GM23338 (cell line): ENCODE measurements around the gene CHRNB2. TPM values are rescaled to one million over a fixed set of nuclear protein-coding genes. Genes with fewer than 3 reads are reported as not detected.

Experiments used
- ATAC-seq: fragments of 200-7000 bp; cut with Tn5 transposase; 3 replicates; pipeline ENCODE4 v1.9.1; 2020
- DNase-seq: peaks from one replicate; pipeline ENCODE4 v3.0.0-alpha.2; 2015; ENCODE audit warnings: low spot score
- H2AFZ ChIP-seq: fragments of 200-600 bp; sonication (generic); 2 replicates; pipeline ENCODE4 v1.8.0; 2016; ENCODE audit warnings: antibody characterized with exemption, mild to moderate bottlenecking, moderate library complexity
- H3F3A ChIP-seq: fragments of 200-600 bp; sonication (generic); replicated peaks from 2 replicates; pipeline ENCODE4 v1.8.0; 2017; ENCODE audit warnings: antibody characterized with exemption, mixed run types, low read depth
- H3K27ac ChIP-seq: fragments of 200-600 bp; sonication (generic); 2 replicates; pipeline ENCODE4 v1.6.1; 2016; ENCODE audit warnings: low read depth
- H3K27me3 ChIP-seq: fragments of 200-600 bp; sonication (generic); 2 replicates; pipeline ENCODE4 v1.8.0; 2016; ENCODE audit warnings: mild to moderate bottlenecking, mixed run types, moderate library complexity; ENCODE audit not compliant: insufficient read depth
- H3K36me3 ChIP-seq: fragments of 200-600 bp; sonication (generic); 2 replicates; pipeline ENCODE4 v1.8.0; 2016; ENCODE audit warnings: mild to moderate bottlenecking; ENCODE audit not compliant: insufficient read depth
- H3K4me1 ChIP-seq: fragments of 200-600 bp; sonication (generic); 2 replicates; pipeline ENCODE4 v1.8.0; 2016; ENCODE audit warnings: mild to moderate bottlenecking, moderate library complexity; ENCODE audit not compliant: insufficient read depth
- H3K4me2 ChIP-seq: fragments of 200-600 bp; sonication (generic); 2 replicates; pipeline ENCODE4 v1.7.1; 2017; ENCODE audit warnings: mixed run types
- H3K4me3 ChIP-seq: fragments of 200-600 bp; sonication (generic); 2 replicates; pipeline ENCODE4 v1.6.1; 2016; ENCODE audit warnings: mixed run types
- H3K79me2 ChIP-seq: fragments of 200-600 bp; sonication (generic); replicated peaks from 2 replicates; pipeline ENCODE4 v1.8.0; 2017; ENCODE audit warnings: mild to moderate bottlenecking; ENCODE audit not compliant: insufficient read depth
- H3K9me2 ChIP-seq: fragments of 200-600 bp; sonication (generic); 2 replicates; pipeline ENCODE4 v1.8.0; 2017; ENCODE audit not compliant: insufficient read depth
- H4K20me1 ChIP-seq: fragments of 200-600 bp; sonication (generic); replicated peaks from 2 replicates; pipeline ENCODE4 v1.8.0; 2017; ENCODE audit warnings: mild to moderate bottlenecking; ENCODE audit not compliant: insufficient read depth
- H3K27ac Mint-ChIP-seq: 2 replicates; pipeline ENCODE4 v1.8.0; 2020; ENCODE audit warnings: inconsistent platforms, mild to moderate bottlenecking, moderate library complexity, mixed read lengths
- H3K27me3 Mint-ChIP-seq: 3 replicates; pipeline ENCODE4 v1.8.0; 2022; ENCODE audit warnings: low read depth, mild to moderate bottlenecking, moderate library complexity, mixed read lengths, inconsistent platforms; ENCODE audit not compliant: insufficient read depth, poor library complexity
- H3K36me3 Mint-ChIP-seq: 3 replicates; pipeline ENCODE4 v1.8.0; 2021; ENCODE audit warnings: low read depth, mild to moderate bottlenecking, inconsistent platforms, moderate library complexity, mixed read lengths
- H3K4me1 Mint-ChIP-seq: 3 replicates; pipeline ENCODE4 v1.8.0; 2020; ENCODE audit warnings: mild to moderate bottlenecking, inconsistent platforms, mixed read lengths
- H3K4me3 Mint-ChIP-seq: 3 replicates; pipeline ENCODE4 v1.8.0; 2021; ENCODE audit warnings: moderate library complexity, mild to moderate bottlenecking, inconsistent platforms, mixed read lengths
- H3K9me3 Mint-ChIP-seq: 3 replicates; pipeline ENCODE4 v1.8.0; 2020; ENCODE audit warnings: moderate library complexity, mild to moderate bottlenecking, inconsistent platforms, mixed read lengths
- CREB1 ChIP-seq: fragments of 250-450 bp; sonication (Bioruptor Pico); IDR thresholded peaks from 2 replicates; pipeline ENCODE4 v1.5.0; 2020; ENCODE audit warnings: low read depth, mild to moderate bottlenecking, moderate library complexity
- ETS1 ChIP-seq: IDR thresholded peaks from 2 replicates; pipeline ENCODE4 v1.6.1; 2016; ENCODE audit warnings: antibody characterized with exemption
- EZH2 ChIP-seq: fragments of 200-600 bp; sonication (generic); IDR thresholded peaks from one replicate; pipeline ENCODE4 v1.8.0; 2017; ENCODE audit warnings: antibody characterized with exemption, mild to moderate bottlenecking, low read depth; ENCODE audit not compliant: unreplicated experiment
- EZH2phosphoT487 ChIP-seq: fragments of 200-600 bp; sonication (generic); IDR thresholded peaks from one replicate; pipeline ENCODE4 v1.8.1; 2018; ENCODE audit warnings: antibody characterized with exemption; ENCODE audit not compliant: unreplicated experiment
- JUNB ChIP-seq: IDR thresholded peaks from one replicate; pipeline ENCODE4 v1.6.1; 2016; ENCODE audit warnings: antibody characterized with exemption; ENCODE audit not compliant: unreplicated experiment
- NANOG ChIP-seq: IDR thresholded peaks from 2 replicates; pipeline ENCODE4 v1.6.1; 2016; ENCODE audit warnings: antibody characterized with exemption, borderline replicate concordance
- POLR2AphosphoS5 ChIP-seq: IDR thresholded peaks from 2 replicates; pipeline ENCODE4 v1.6.1; 2016; ENCODE audit warnings: antibody characterized with exemption, low read depth
- REST ChIP-seq: IDR thresholded peaks from one replicate; pipeline ENCODE4 v1.6.1; 2018; ENCODE audit warnings: antibody characterized with exemption; ENCODE audit not compliant: unreplicated experiment
- STAT1 ChIP-seq: IDR thresholded peaks from one replicate; pipeline ENCODE4 v1.6.1; 2016; ENCODE audit warnings: antibody characterized with exemption; ENCODE audit not compliant: unreplicated experiment
- ZNF114 ChIP-seq: fragments of 250-450 bp; sonication (Bioruptor Pico); IDR thresholded peaks from 2 replicates; pipeline ENCODE4 v1.5.0; 2020; ENCODE audit warnings: mild to moderate bottlenecking, moderate library complexity
- ZNF331 ChIP-seq: fragments of 250-450 bp; sonication (Bioruptor Pico); IDR thresholded peaks from 2 replicates; pipeline ENCODE4 v1.5.0; 2020; ENCODE audit warnings: low read depth, mild to moderate bottlenecking, moderate library complexity
- polyA plus RNA-seq: library from polyadenylated mRNA; unstranded; fragments of >200 nt; fragmentation: Nextera tagmentation; extraction: Ambion mirVana; gene quantifications from 2 replicates; pipeline ENCODE4 v1.2.1, GENCODE V29; 2016
- total RNA-seq: library from RNA; depleted of rRNA; stranded (reverse); fragments of >200 nt; shearing (Covaris generic); gene quantifications from 2 replicates; pipeline ENCODE4 v1.2.3, GENCODE V29; 2014
- TF ChIP-seq, protein P1 (sequence below), 2 experiments: fragments of 200-600 bp in 1 of 2; sonication (generic) in 1 of 2; conservative IDR thresholded peaks; 2 replicates each; pipeline versions ENCODE4 v1.5.1 to v1.6.1; 2016 to 2017; ENCODE audit warnings: antibody characterized with exemption in 2 of 2, low read depth in 2 of 2, mild to moderate bottlenecking in 2 of 2, moderate library complexity in 1 of 2
- TF ChIP-seq, protein P2 (sequence below): fragments of 250-450 bp; sonication (Bioruptor Pico); IDR thresholded peaks from 2 replicates; pipeline ENCODE4 v1.5.0; 2020; ENCODE audit warnings: mild to moderate bottlenecking, moderate library complexity

Gene CHRNB2
- total and polyA plus RNA-seq, 2 experiments from 2014 or later: 0.73 to 3.6 TPM

GRCh38 chr1:154521695-154522094, 45.9 kb upstream of the CHRNB2 start:
- peaks cover 1% of the 10 kb centered on the region for H3K27me3 Mint-ChIP-seq
- Histone ChIP-seq H3K4me2 (no peak overlapping the region), H3K27ac (no peak overlapping the region), H3K79me2 (no peaks in the 10 kb centered on the region), H4K20me1 (no peaks in the 10 kb centered on the region), H3K9me2 (no peaks in the 10 kb centered on the region), H3K4me1 (no peaks in the 10 kb centered on the region), H3F3A (no peaks in the 10 kb centered on the region), H3K27me3 (no peaks in the 10 kb centered on the region), H3K4me3 (no peak overlapping the region), H2AFZ (no peak overlapping the region), H3K36me3 (no peaks in the 10 kb centered on the region)
- no peaks in the 10 kb centered on the region for H3K9me3 Mint-ChIP-seq
- ATAC-seq: no peak
- H3K4me3 Mint-ChIP-seq: no peak overlapping the region
- H3K4me1 Mint-ChIP-seq: no peaks in the 10 kb centered on the region
- H3K27ac Mint-ChIP-seq: no peak overlapping the region
- TF ChIP-seq, protein P1, sequence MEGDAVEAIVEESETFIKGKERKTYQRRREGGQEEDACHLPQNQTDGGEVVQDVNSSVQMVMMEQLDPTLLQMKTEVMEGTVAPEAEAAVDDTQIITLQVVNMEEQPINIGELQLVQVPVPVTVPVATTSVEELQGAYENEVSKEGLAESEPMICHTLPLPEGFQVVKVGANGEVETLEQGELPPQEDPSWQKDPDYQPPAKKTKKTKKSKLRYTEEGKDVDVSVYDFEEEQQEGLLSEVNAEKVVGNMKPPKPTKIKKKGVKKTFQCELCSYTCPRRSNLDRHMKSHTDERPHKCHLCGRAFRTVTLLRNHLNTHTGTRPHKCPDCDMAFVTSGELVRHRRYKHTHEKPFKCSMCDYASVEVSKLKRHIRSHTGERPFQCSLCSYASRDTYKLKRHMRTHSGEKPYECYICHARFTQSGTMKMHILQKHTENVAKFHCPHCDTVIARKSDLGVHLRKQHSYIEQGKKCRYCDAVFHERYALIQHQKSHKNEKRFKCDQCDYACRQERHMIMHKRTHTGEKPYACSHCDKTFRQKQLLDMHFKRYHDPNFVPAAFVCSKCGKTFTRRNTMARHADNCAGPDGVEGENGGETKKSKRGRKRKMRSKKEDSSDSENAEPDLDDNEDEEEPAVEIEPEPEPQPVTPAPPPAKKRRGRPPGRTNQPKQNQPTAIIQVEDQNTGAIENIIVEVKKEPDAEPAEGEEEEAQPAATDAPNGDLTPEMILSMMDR (conservative IDR thresholded peaks at IDR 0.05; ENCODE audit: low read depth in 2 of 2): no peak
- TF ChIP-seq ZNF331 (CRISPR knock-in tag) (no peak), ETS1 (no peak), ZNF114 (CRISPR knock-in tag) (no peak), EZH2 (no peak), NANOG (no peak), EZH2phosphoT487 (no peak), POLR2AphosphoS5 (no peak), REST (no peak), STAT1 (no peak), JUNB (no peak), CREB1 (CRISPR knock-in tag) (no peak)
- TF ChIP-seq, protein P2, sequence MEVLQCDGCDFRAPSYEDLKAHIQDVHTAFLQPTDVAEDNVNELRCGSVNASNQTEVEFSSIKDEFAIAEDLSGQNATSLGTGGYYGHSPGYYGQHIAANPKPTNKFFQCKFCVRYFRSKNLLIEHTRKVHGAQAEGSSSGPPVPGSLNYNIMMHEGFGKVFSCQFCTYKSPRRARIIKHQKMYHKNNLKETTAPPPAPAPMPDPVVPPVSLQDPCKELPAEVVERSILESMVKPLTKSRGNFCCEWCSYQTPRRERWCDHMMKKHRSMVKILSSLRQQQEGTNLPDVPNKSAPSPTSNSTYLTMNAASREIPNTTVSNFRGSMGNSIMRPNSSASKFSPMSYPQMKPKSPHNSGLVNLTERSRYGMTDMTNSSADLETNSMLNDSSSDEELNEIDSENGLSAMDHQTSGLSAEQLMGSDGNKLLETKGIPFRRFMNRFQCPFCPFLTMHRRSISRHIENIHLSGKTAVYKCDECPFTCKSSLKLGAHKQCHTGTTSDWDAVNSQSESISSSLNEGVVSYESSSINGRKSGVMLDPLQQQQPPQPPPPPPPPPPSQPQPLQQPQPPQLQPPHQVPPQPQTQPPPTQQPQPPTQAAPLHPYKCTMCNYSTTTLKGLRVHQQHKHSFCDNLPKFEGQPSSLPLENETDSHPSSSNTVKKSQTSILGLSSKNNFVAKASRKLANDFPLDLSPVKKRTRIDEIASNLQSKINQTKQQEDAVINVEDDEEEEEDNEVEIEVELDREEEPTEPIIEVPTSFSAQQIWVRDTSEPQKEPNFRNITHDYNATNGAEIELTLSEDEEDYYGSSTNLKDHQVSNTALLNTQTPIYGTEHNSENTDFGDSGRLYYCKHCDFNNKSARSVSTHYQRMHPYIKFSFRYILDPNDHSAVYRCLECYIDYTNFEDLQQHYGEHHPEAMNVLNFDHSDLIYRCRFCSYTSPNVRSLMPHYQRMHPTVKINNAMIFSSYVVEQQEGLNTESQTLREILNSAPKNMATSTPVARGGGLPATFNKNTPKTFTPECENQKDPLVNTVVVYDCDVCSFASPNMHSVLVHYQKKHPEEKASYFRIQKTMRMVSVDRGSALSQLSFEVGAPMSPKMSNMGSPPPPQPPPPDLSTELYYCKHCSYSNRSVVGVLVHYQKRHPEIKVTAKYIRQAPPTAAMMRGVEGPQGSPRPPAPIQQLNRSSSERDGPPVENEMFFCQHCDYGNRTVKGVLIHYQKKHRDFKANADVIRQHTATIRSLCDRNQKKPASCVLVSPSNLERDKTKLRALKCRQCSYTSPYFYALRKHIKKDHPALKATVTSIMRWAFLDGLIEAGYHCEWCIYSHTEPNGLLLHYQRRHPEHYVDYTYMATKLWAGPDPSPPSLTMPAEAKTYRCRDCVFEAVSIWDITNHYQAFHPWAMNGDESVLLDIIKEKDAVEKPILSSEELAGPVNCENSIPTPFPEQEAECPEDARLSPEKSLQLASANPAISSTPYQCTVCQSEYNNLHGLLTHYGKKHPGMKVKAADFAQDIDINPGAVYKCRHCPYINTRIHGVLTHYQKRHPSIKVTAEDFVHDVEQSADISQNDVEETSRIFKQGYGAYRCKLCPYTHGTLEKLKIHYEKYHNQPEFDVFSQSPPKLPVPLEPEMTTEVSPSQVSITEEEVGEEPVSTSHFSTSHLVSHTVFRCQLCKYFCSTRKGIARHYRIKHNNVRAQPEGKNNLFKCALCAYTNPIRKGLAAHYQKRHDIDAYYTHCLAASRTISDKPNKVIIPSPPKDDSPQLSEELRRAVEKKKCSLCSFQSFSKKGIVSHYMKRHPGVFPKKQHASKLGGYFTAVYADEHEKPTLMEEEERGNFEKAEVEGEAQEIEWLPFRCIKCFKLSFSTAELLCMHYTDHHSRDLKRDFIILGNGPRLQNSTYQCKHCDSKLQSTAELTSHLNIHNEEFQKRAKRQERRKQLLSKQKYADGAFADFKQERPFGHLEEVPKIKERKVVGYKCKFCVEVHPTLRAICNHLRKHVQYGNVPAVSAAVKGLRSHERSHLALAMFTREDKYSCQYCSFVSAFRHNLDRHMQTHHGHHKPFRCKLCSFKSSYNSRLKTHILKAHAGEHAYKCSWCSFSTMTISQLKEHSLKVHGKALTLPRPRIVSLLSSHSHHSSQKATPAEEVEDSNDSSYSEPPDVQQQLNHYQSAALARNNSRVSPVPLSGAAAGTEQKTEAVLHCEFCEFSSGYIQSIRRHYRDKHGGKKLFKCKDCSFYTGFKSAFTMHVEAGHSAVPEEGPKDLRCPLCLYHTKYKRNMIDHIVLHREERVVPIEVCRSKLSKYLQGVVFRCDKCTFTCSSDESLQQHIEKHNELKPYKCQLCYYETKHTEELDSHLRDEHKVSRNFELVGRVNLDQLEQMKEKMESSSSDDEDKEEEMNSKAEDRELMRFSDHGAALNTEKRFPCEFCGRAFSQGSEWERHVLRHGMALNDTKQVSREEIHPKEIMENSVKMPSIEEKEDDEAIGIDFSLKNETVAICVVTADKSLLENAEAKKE (CRISPR knock-in tag): no peak
- no peak for DNase-seq
- no peaks in the 10 kb centered on the region for H3K36me3 Mint-ChIP-seq
